HepG2 (cell line): Measurements from ENCODE around the gene MTMR6. TPM values are rescaled to one million over a fixed set of nuclear protein-coding genes. Genes with fewer than 3 reads are reported as not detected.

ENCODE experiments used
- ATAC-seq: fragments of 200-7000 bp; cut with Tn5 transposase; 3 replicates; pipeline ENCODE4 v1.9.1; 2020; ENCODE audit warnings: mild to moderate bottlenecking, moderate library complexity
- BruUV-seq: library from RNA; stranded (reverse); fragments of 400-500 nt; replicated peaks from 2 replicates; lab custom pipeline; 2021; lab: Mats Ljungman, UMichigan
- CTCF ChIA-PET: fragments of 300-600 bp; formaldehyde crosslinking; extraction: SDS; loops from one replicate; lab custom pipeline; 2021; ENCODE audit warnings: low total read pairs, inconsistent platforms, low intra/inter-chr PET ratio; lab: Yijun Ruan, JAX
- POLR2A ChIA-PET: fragments of 350-600 bp; sonication (Branson Sonifier 250); formaldehyde crosslinking; loops from one replicate; lab custom pipeline; 2020; ENCODE audit warnings: antibody characterized with exemption, inconsistent platforms; lab: Yijun Ruan, JAX
- DNase-seq: peaks from one replicate; pipeline ENCODE4 v3.0.0-alpha.2; 2015; ENCODE audit warnings: low spot score
- FAIRE-seq: peaks from 3 replicates; lab custom pipeline; 2011; peaks lifted over from hg19 to GRCh38; lab: Jason Lieb, UNC
- H2AFZ ChIP-seq: one replicate; pipeline ENCODE4 v1.6.1; 2011; ENCODE audit warnings: low read length, inconsistent platforms
- H3K27ac ChIP-seq: fragments of 300-600 bp; 3 replicates; pipeline ENCODE4 v1.8.0; 2011; ENCODE audit warnings: mixed run types, mild to moderate bottlenecking, mixed read lengths, low read length, inconsistent platforms; ENCODE audit not compliant: insufficient read depth; ENCODE audit errors: extremely low read length
- H3K27me3 ChIP-seq, 2 experiments: fragments of 200-600 bp in 1 of 2; 2 replicates in 1 of 2; 3 replicates in 1 of 2; pipeline versions ENCODE4 v1.6.0 to v1.8.0; 2011; ENCODE audit warnings: low read length in 2 of 2, mild to moderate bottlenecking in 2 of 2, moderate library complexity in 2 of 2, inconsistent platforms in 1 of 2; ENCODE audit not compliant: insufficient read depth in 2 of 2, control insufficient read depth in 1 of 2
- H3K36me3 ChIP-seq, 2 experiments: fragments of 200-600 bp in 1 of 2; replicated peaks in 1 of 2; 2 replicates in 1 of 2; 3 replicates in 1 of 2; pipeline versions ENCODE4 v1.5.1 to v1.8.0; 2011; ENCODE audit warnings: low read length in 2 of 2, inconsistent platforms in 1 of 2; ENCODE audit not compliant: insufficient read depth in 2 of 2, control insufficient read depth in 1 of 2
- H3K4me1 ChIP-seq: 2 replicates; pipeline ENCODE4 v1.5.1; 2012; ENCODE audit warnings: low read length, inconsistent platforms; ENCODE audit not compliant: insufficient read depth
- H3K4me2 ChIP-seq: 2 replicates; pipeline ENCODE4 v1.6.0; 2011; ENCODE audit warnings: low read depth, low read length, inconsistent platforms
- H3K4me3 ChIP-seq, 3 experiments: fragments of 200-600 bp in 1 of 3; sonication (generic), shearing (Covaris generic) in 1 of 3; replicated peaks in 1 of 3; 2 replicates each; pipeline ENCODE4 v1.5.1; 2011 to 2016; ENCODE audit warnings: low read length in 3 of 3, inconsistent platforms in 2 of 3, low read depth in 2 of 3, mild to moderate bottlenecking in 2 of 3, control low read depth in 1 of 3, mixed read lengths in 1 of 3; ENCODE audit not compliant: insufficient read depth in 1 of 3
- H3K79me2 ChIP-seq: one replicate; pipeline ENCODE4 v1.6.1; 2011; ENCODE audit warnings: low read length, inconsistent platforms; ENCODE audit not compliant: insufficient read depth
- H3K9ac ChIP-seq: 2 replicates; pipeline ENCODE4 v1.6.0; 2011; ENCODE audit warnings: mild to moderate bottlenecking, low read depth, low read length, inconsistent platforms; ENCODE audit not compliant: insufficient read depth
- H3K9me3 ChIP-seq: 2 replicates; pipeline ENCODE4 v1.5.1; 2012; ENCODE audit warnings: mild to moderate bottlenecking, low read length
- H4K20me1 ChIP-seq: 2 replicates; pipeline ENCODE4 v1.6.0; 2011; ENCODE audit warnings: inconsistent platforms, mild to moderate bottlenecking, low read length, moderate library complexity; ENCODE audit not compliant: insufficient read depth
- ARID4A ChIP-seq: sonication (generic); formaldehyde crosslinking; IDR thresholded peaks from 2 replicates; pipeline ENCODE4 v1.5.0; 2020; ENCODE audit warnings: mild to moderate bottlenecking, missing genetic modification reagents, borderline replicate concordance
- ATF3 ChIP-seq: sonication (generic); formaldehyde crosslinking; IDR thresholded peaks from 2 replicates; pipeline ENCODE4 v1.4.0; 2020; ENCODE audit warnings: missing genetic modification reagents
- CERS6 ChIP-seq: sonication (generic); formaldehyde crosslinking; IDR thresholded peaks from 2 replicates; pipeline ENCODE4 v1.5.0; 2020; ENCODE audit warnings: missing genetic modification reagents
- CSRNP2 ChIP-seq: sonication (generic); formaldehyde crosslinking; conservative IDR thresholded peaks from 2 replicates; pipeline ENCODE4 v1.8.0; 2022; ENCODE audit warnings: low read depth, missing genetic modification reagents
- HIC2 ChIP-seq: sonication (generic); formaldehyde crosslinking; IDR thresholded peaks from 2 replicates; pipeline ENCODE4 v1.9.0; 2022; ENCODE audit warnings: low read depth, missing genetic modification reagents
- MIER2 ChIP-seq: IDR thresholded peaks from 2 replicates; pipeline ENCODE4 v1.6.1; 2016; ENCODE audit warnings: missing biosample characterization, missing genetic modification reagents
- MXI1 ChIP-seq: IDR thresholded peaks from 3 replicates; pipeline ENCODE4 v1.6.1; 2012; ENCODE audit warnings: low read depth, low read length, inconsistent platforms, borderline replicate concordance
- MYPOP ChIP-seq: sonication (generic); formaldehyde crosslinking; IDR thresholded peaks from 2 replicates; pipeline ENCODE4 v1.8.1; 2023; ENCODE audit warnings: mild to moderate bottlenecking, moderate library complexity, missing genetic modification reagents
- PCBP1 ChIP-seq: fragments of 200-400 bp; formaldehyde crosslinking; IDR thresholded peaks from 2 replicates; pipeline ENCODE4 v1.6.1; 2017; ENCODE audit warnings: mild to moderate bottlenecking, low read depth, low read length, borderline replicate concordance
- SALL2 ChIP-seq: sonication (generic); formaldehyde crosslinking; IDR thresholded peaks from 2 replicates; pipeline ENCODE4 v1.8.1; 2023; ENCODE audit warnings: mild to moderate bottlenecking, missing genetic modification reagents, inconsistent platforms
- SMAD9 ChIP-seq: sonication (generic); formaldehyde crosslinking; IDR thresholded peaks from 2 replicates; pipeline ENCODE4 v1.5.1; 2020; ENCODE audit warnings: mild to moderate bottlenecking, missing genetic modification reagents
- ZFP62 ChIP-seq: sonication (generic); formaldehyde crosslinking; IDR thresholded peaks from 2 replicates; pipeline ENCODE4 v1.4.0; 2020; ENCODE audit warnings: missing genetic modification reagents
- ZNF33A ChIP-seq: sonication (generic); formaldehyde crosslinking; IDR thresholded peaks from 2 replicates; pipeline ENCODE4 v1.5.1; 2020; ENCODE audit warnings: missing genetic modification reagents, mild to moderate bottlenecking, moderate library complexity, borderline replicate concordance
- WGBS: methylation state at CpG from one replicate; pipeline ENCODE4 v1.1.6; 2017; ENCODE audit warnings: low lambda C conversion rate; 5-methylcytosine and 5-hydroxymethylcytosine counted together
- in situ Hi-C: cut with HindIII; loops from 2 replicates; pipeline ENCODE4 v1.10.0; 2017; ENCODE audit warnings: low pct_unique_long_range_greater_than_20kb; ENCODE audit not compliant: extremely low pct_ligation_motif_present
- intact Hi-C: fragments of 100-400 bp; cut with micrococcal nuclease; formaldehyde crosslinking; loops from one replicate; pipeline ENCODE4 v1.10.0; 2022; ENCODE audit not compliant: unreplicated experiment
- polyA plus RNA-seq, 8 experiments: library from polyadenylated mRNA; depleted of rRNA in 3 of 8; stranded (reverse) in 7 of 8; unstranded in 1 of 8; fragments of >200 nt; fragmentation: Illumina TruSeq in 4 of 8; extraction: Trizol in 4 of 8; gene quantifications; 2 replicates each; pipeline versions ENCODE4 v1.2.1 to v1.2.3, GENCODE V29; 2011 to 2016; ENCODE audit warnings: low read depth in 4 of 8, missing spikeins in 1 of 8, mixed read lengths in 1 of 8; ENCODE audit not compliant: insufficient read depth in 1 of 8
- total RNA-seq, 5 experiments: library from RNA; depleted of rRNA; stranded (reverse); fragments of >200 nt; fragmentation: Illumina TruSeq; extraction: Trizol; gene quantifications; 2 replicates each; pipeline ENCODE4 v1.2.3, GENCODE V29; 2016; ENCODE audit warnings: low read depth in 1 of 5

MTMR6 gene
- total and polyA plus RNA-seq, 2 of the 13 experiments (the other 11 are each of a cell fraction or from before 2014, with no cell fraction given): 3.4 to 7.8 TPM

- Histone ChIP-seq H3K9me3 (no peaks in the 10 kb centered on the region), H3K4me2 (no peak overlapping the region), H3K27ac (no peak overlapping the region), H3K79me2 (peaks cover 4% of the 10 kb centered on the region), H3K4me3 (no peak overlapping the region), H2AFZ (no peak overlapping the region), H3K4me1 (peaks cover 17% of the 10 kb centered on the region), H4K20me1 (no peaks in the 10 kb centered on the region; the same call in 1 of the 2 replicates), H3K9ac (no peak overlapping the region), H3K27me3 (no peaks in the 10 kb centered on the region; a peak in 1 of 5 replicates), H3K36me3 (no peaks in the 10 kb centered on the region)
- DNase-seq: no peak
- in situ Hi-C loops (no loop called here), intact Hi-C loops (no loop called here)
- ATAC-seq: no peak
- POLR2A ChIA-PET: no interaction called here
- no TSS peak for BruUV-seq
- no peak for FAIRE-seq
- CTCF ChIA-PET: no interaction called here
- TF ChIP-seq ZFP62 (CRISPR knock-in tag) (no peak), PCBP1 (no peak), ZNF33A (no peak), MYPOP (CRISPR knock-in tag) (no peak), SALL2 (CRISPR knock-in tag) (no peak), ARID4A (CRISPR knock-in tag) (no peak), CERS6 (CRISPR knock-in tag) (no peak), ATF3 (CRISPR knock-in tag) (no peak), MXI1 (no peak), MIER2 (CRISPR knock-in tag) (no peak), SMAD9 (CRISPR knock-in tag) (no peak), CSRNP2 (no peak), HIC2 (CRISPR knock-in tag) (no peak)
- 80% methylated on average over 4 of the region's 4 CpGs for WGBS
Observed at GRCh38 chr13:25281193-25281934, 5.9 kb downstream of the MTMR6 start.
